Measurements from ENCODE around the gene CAPN11. TPM values are rescaled to one million over a fixed set of nuclear protein-coding genes. Genes with fewer than 3 reads are reported as not detected.

CAPN11 gene
- total RNA-seq, 2 experiments from 2014 or later = 0.11 to 0.18 TPM

DNA sequence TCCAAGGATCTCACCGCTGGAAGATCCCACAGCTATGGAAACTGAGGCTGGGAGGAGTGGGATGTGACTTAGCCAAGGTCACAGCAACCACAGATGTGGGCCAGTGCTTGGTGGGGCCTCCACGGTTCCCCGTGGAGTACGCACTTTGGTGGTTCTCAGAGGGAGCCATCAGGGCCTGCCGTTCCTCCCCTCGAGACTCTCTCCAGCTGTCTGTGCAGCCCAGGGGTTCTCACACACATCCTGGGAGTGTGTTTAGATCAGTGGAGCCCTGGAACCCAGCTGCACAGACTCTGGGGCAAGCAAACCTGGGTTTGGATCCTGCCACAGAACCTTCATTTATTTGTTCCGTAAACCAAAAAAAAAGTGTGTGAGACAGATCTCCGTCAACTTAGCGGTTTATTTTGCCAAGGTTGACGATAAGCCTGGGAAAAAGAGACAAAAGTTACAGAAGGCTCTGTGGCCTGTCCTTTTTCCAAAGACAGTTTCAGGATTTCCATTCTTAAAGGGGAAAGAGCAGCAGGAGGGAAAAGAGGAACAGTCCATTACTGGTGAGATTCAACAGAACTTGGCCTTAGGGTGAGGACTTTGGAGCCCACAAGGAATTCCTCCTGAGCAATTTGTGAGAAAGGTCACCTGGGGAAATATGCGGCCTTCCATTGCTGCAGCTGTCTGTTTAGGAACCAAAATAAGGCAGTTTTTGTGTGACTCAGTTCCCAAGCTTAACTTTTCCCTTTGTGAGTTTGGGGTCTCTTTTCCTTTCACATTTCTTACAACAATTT, 44.5 kb downstream of the CAPN11 start:
- TF ChIP-seq, protein P1, sequence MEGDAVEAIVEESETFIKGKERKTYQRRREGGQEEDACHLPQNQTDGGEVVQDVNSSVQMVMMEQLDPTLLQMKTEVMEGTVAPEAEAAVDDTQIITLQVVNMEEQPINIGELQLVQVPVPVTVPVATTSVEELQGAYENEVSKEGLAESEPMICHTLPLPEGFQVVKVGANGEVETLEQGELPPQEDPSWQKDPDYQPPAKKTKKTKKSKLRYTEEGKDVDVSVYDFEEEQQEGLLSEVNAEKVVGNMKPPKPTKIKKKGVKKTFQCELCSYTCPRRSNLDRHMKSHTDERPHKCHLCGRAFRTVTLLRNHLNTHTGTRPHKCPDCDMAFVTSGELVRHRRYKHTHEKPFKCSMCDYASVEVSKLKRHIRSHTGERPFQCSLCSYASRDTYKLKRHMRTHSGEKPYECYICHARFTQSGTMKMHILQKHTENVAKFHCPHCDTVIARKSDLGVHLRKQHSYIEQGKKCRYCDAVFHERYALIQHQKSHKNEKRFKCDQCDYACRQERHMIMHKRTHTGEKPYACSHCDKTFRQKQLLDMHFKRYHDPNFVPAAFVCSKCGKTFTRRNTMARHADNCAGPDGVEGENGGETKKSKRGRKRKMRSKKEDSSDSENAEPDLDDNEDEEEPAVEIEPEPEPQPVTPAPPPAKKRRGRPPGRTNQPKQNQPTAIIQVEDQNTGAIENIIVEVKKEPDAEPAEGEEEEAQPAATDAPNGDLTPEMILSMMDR (IDR thresholded peaks at IDR 0.05) = no peak
- H3K9me3 Mint-ChIP-seq = no peaks in the 10 kb centered on the region
- H3K27ac Mint-ChIP-seq = no peak overlapping the region
- CTCF ChIA-PET = no interaction called here
- H3K4me1 Mint-ChIP-seq (ENCODE audit: low read depth) = no peaks in the 10 kb centered on the region
- POLR2A ChIA-PET = interaction anchor here (0.7 kb wide), 1 partner anchor 89 kb away, joined by 3 read pairs; no protein-coding TSS in a partner anchor
- peaks cover 2% of the 10 kb centered on the region for H3K27me3 Mint-ChIP-seq
- ATAC-seq (no peak), DNase-seq (no peak)
- intact Hi-C loops (cut with micrococcal nuclease) = no loop called here
- H3K36me3 Mint-ChIP-seq (ENCODE audit: low read depth) = no peaks in the 10 kb centered on the region
- H3K4me3 Mint-ChIP-seq = no peak overlapping the region

DNA sequence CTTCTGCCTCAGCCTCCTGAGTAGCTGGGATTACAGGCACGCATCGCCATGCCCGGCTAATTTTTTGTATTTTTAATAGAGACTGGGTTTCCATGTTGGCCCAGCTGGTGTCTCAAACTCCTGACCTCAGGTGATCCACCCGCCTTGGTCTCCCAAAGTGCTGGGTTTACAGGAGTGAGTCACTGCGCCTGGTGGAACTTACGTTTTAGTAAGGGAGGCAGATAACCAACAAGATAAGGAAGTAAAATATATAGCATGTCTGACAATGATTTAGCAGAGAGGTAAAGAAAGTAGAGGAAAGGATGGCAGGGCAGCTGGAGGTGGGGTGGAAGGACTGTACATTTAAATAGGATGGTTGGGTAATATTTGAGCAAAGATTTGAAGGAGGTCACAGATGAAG, 45.3 kb downstream of the CAPN11 start:
- DNase-seq (no peak), ATAC-seq (no peak)
- no peaks in the 10 kb centered on the region for H3K9me3 Mint-ChIP-seq
- TF ChIP-seq, protein P1 (IDR thresholded peaks at IDR 0.05) = no peak
- no peaks in the 10 kb centered on the region for H3K4me1 Mint-ChIP-seq (ENCODE audit: low read depth)
- H3K27ac Mint-ChIP-seq = no peak overlapping the region
- ChIA-PET CTCF (interaction anchor here (1.1 kb wide), 1 partner anchor 19 kb away, joined by 3 read pairs; the partner anchor contains the start of gene SLC29A1), POLR2A (no interaction called here)
- H3K4me3 Mint-ChIP-seq = no peak overlapping the region
- no peaks in the 10 kb centered on the region for H3K36me3 Mint-ChIP-seq (ENCODE audit: low read depth)
- intact Hi-C loops (cut with micrococcal nuclease) = no loop called here
- H3K27me3 Mint-ChIP-seq = peaks cover 2% of the 10 kb centered on the region

DNA sequence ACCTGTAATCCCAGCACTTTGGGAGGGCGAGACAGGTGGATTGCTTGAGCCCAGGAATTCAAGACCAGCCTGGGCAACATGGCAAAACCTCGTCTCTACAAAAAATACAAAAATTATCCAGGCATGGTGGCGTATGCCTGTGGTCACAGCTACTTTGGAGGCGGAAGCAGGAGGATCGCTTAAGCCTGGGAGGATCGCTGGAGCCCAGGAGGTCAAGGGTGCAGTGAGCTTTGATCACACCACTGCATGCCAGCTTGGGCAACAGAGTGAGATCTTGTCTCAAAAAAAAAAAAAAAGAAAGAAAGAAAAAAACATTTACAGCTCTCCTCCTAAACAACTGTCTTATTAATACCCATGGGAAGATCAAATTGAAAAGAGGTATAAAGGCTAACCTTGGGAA, 49.3 kb downstream of the CAPN11 start:
- Mint-ChIP-seq H3K36me3 (ENCODE audit: low read depth) (no peaks in the 10 kb centered on the region), H3K4me1 (ENCODE audit: low read depth) (no peaks in the 10 kb centered on the region), H3K27me3 (peaks cover 2% of the 10 kb centered on the region), H3K4me3 (no peak overlapping the region), H3K27ac (no peak overlapping the region), H3K9me3 (no peaks in the 10 kb centered on the region)
- POLR2A ChIA-PET = no interaction called here
- intact Hi-C loops (cut with micrococcal nuclease) = no loop called here
- TF ChIP-seq, protein P1 (IDR thresholded peaks at IDR 0.05) = no peak
- DNase-seq = no peak
- CTCF ChIA-PET = interaction anchor here (1.0 to 2.2 kb wide), 2 partner anchors 35 to 131 kb away, joined by 3 to 7 read pairs; no protein-coding TSS in a partner anchor
- ATAC-seq = no peak

DNA sequence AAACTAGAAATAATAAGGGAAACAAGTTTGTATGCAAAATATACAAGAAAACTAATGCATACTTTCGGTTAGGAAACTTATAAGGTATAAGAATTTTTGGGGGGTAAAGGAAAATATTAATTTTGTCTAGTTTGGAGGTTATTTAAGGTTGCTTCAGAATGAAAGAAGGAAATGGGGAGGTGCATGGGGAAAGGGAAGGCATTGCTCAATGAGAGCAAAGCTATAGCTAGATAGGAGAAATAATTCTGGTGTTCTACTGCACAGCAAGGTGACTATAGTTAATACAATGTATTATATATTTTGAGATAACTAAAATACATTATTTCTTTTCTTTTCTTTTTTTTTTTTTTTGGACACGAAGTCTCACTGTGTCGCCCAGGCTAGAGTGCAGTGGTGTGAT, 52.7 kb downstream of the CAPN11 start:
- Mint-ChIP-seq H3K27ac (no peak overlapping the region), H3K27me3 (peaks cover 2% of the 10 kb centered on the region)
- ATAC-seq = no peak

More for the DNA sequence above, 52.7 kb downstream of the CAPN11 start:
- CTCF ChIA-PET = interaction anchor here (0.7 to 2.3 kb wide), 3 partner anchors 13 to 39 kb away, joined by 3 to 8 read pairs (median 4); no protein-coding TSS in a partner anchor
- TF ChIP-seq, protein P1 (IDR thresholded peaks at IDR 0.05) = no peak
- intact Hi-C loops (cut with micrococcal nuclease) = no loop called here
- DNase-seq = no peak
- H3K9me3 Mint-ChIP-seq = no peaks in the 10 kb centered on the region
- POLR2A ChIA-PET = no interaction called here
- H3K4me3 Mint-ChIP-seq = no peak overlapping the region
- H3K36me3 Mint-ChIP-seq (ENCODE audit: low read depth) = no peaks in the 10 kb centered on the region
- no peaks in the 10 kb centered on the region for H3K4me1 Mint-ChIP-seq (ENCODE audit: low read depth)

Measured in activated CD8-positive, alpha-beta T cell treated with anti-CD3 and anti-CD28 coated beads for 36 hours (primary cell).